Endothelial cell (in vitro differentiated cells): Measurements from ENCODE around the gene MPL. TPM values are rescaled to one million over a fixed set of nuclear protein-coding genes. Genes with fewer than 3 reads are reported as not detected.

Experiments used
- DNase-seq: peaks from one replicate; pipeline ENCODE4 v3.0.0; 2021; ENCODE audit warnings: low spot score
- H3K27ac Mint-ChIP-seq: one replicate; pipeline ENCODE4 v1.8.0; 2021; ENCODE audit warnings: mixed read lengths, inconsistent platforms; ENCODE audit not compliant: unreplicated experiment
- H3K27me3 Mint-ChIP-seq: one replicate; pipeline ENCODE4 v1.8.0; 2021; ENCODE audit warnings: mild to moderate bottlenecking, moderate library complexity, mixed read lengths, inconsistent platforms; ENCODE audit not compliant: unreplicated experiment
- H3K36me3 Mint-ChIP-seq: one replicate; pipeline ENCODE4 v1.8.0; 2021; ENCODE audit warnings: mild to moderate bottlenecking, low read depth, mixed read lengths, inconsistent platforms; ENCODE audit not compliant: unreplicated experiment
- H3K4me1 Mint-ChIP-seq: one replicate; pipeline ENCODE4 v1.8.0; 2021; ENCODE audit warnings: mild to moderate bottlenecking, mixed read lengths, inconsistent platforms; ENCODE audit not compliant: unreplicated experiment
- H3K4me3 Mint-ChIP-seq: one replicate; pipeline ENCODE4 v1.8.0; 2021; ENCODE audit warnings: mild to moderate bottlenecking, mixed read lengths, inconsistent platforms; ENCODE audit not compliant: unreplicated experiment
- H3K9me3 Mint-ChIP-seq: one replicate; pipeline ENCODE4 v1.8.0; 2021; ENCODE audit warnings: mixed read lengths, inconsistent platforms; ENCODE audit not compliant: unreplicated experiment
- total RNA-seq: library from RNA; stranded (reverse); fragmentation: NEBNext Ultra II Directional; extraction: Animal tissue kit (Norgen Biotek cat#: 25700); gene quantifications from one replicate; pipeline ENCODE4 v1.2.1, GENCODE V29; 2021; ENCODE audit not compliant: unreplicated experiment
- TF ChIP-seq, protein P1 (sequence below): fragments of 200-600 bp; sonication (generic); IDR thresholded peaks from one replicate; pipeline ENCODE4 v1.5.0; 2021; ENCODE audit warnings: antibody characterized with exemption; ENCODE audit not compliant: unreplicated experiment

MPL gene
- total RNA-seq, 1 donor from 2014 or later: 6.2 TPM

DNA sequence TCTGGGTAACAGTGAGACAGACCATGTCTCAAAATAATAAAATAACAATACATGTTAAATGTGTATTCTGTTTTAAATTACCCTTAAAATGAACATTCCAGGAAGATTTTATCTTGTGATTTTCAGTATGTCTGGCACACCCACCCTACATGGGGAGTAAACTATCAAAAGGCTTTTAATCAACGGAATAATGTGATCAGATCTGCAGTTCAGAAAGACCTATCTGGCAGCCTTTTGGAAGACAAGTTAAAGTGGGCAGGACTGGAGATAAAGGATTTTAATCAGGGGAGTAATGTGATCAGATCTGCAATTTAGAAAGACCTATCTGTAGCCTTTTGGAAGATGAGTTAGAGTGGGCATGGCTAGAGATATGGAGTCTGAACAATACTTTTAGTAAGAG is 41.9 kb downstream of the MPL start:
- TF ChIP-seq, protein P1, sequence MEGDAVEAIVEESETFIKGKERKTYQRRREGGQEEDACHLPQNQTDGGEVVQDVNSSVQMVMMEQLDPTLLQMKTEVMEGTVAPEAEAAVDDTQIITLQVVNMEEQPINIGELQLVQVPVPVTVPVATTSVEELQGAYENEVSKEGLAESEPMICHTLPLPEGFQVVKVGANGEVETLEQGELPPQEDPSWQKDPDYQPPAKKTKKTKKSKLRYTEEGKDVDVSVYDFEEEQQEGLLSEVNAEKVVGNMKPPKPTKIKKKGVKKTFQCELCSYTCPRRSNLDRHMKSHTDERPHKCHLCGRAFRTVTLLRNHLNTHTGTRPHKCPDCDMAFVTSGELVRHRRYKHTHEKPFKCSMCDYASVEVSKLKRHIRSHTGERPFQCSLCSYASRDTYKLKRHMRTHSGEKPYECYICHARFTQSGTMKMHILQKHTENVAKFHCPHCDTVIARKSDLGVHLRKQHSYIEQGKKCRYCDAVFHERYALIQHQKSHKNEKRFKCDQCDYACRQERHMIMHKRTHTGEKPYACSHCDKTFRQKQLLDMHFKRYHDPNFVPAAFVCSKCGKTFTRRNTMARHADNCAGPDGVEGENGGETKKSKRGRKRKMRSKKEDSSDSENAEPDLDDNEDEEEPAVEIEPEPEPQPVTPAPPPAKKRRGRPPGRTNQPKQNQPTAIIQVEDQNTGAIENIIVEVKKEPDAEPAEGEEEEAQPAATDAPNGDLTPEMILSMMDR: no peak
- H3K27ac Mint-ChIP-seq: no peak overlapping the region
- H3K36me3 Mint-ChIP-seq: peaks cover 15% of the 10 kb centered on the region

DNA sequence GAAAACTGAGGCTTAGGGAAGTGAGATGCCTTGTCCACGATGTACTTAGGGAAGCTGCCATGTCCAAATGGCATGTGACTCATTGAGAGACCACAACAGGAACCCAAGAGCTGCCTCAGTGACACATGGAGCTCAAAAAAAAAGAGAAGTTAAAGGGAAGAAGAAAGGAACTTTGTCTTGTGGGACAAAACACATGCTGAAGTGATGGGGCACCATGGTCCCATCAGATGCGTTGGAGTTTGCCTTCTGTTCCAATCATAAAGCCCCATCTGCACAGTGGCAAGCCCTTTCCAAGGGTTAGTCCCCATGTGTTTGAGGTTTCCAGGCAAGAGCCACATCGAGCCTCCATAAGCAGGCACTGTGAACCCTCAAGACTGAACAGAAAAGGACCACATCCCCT is 44.0 kb downstream of the MPL start:
- Mint-ChIP-seq H3K9me3 (no peaks in the 10 kb centered on the region), H3K36me3 (peaks cover 25% of the 10 kb centered on the region), H3K4me3 (peak overlapping the region; percentile 29), H3K27me3 (peaks cover 2% of the 10 kb centered on the region), H3K4me1 (no peaks in the 10 kb centered on the region), H3K27ac (no peak overlapping the region)
- DNase-seq: no peak
- TF ChIP-seq, protein P1: no peak

More for the DNA sequence above, 41.9 kb downstream of the MPL start:
- Mint-ChIP-seq H3K4me3 (no peak overlapping the region), H3K27me3 (peaks cover 2% of the 10 kb centered on the region), H3K9me3 (no peaks in the 10 kb centered on the region), H3K4me1 (peaks cover 4% of the 10 kb centered on the region)
- no peak for DNase-seq

DNA sequence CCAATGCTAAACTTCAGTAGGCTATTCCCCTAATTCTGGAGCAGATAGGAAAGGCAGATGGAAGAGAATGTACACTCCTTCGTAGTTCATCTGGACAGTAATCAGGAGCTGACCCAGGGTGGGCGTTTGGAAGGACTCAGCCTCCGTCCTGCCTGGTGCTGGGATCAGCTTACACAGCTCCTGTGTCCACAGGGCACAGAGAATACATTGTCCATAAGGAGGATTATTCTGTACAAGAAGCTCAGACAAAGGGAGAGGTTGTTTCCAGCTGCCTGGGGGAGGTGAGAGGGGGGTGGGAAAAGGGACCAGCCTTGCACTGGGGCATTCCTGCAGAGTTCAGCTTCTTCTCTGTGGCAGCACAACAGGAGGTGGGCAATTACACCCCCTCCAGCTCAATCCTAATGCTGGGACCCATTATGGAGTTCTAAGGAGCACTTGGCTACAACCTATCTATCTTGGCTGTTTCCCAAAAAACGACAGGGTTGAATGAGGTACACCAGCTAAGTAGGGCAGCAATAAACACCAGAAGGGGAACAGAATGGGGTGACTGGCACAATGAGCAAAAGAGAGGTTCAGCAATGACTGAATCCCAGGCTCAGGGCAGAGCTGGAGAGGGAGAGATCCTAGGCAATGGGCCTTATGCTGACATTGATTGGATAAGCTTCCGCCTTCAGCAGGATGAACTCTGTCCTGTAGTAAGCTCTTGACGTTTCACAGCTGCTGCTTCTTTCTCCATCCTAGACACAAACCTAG is 44.6 kb downstream of the MPL start:
- H3K27ac Mint-ChIP-seq: no peak overlapping the region
- TF ChIP-seq, protein P1: no peak
- no peak for DNase-seq
- no peaks in the 10 kb centered on the region for H3K9me3 Mint-ChIP-seq
- H3K4me1 Mint-ChIP-seq: no peaks in the 10 kb centered on the region
- H3K27me3 Mint-ChIP-seq: no peaks in the 10 kb centered on the region
- no peak overlapping the region for H3K4me3 Mint-ChIP-seq
- peaks cover 31% of the 10 kb centered on the region for H3K36me3 Mint-ChIP-seq

DNA sequence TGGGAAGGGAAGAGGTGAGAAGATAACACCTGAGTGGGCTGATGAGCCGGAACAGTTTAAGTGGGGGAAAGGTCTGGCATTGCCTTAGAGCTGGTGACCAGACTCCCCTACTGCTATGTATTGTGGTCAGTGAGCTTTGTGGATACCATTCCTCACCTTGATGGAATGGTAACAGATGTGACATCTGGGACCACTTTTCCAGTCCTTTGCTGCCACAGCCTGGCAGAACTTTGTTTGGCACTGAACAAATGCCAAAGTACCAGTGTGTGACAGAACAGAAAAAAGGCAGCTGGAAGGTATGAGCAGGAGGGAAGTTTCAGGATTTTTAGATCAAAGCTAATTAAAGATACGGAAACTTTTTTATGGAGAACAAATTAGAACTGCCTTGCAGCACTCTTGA is 45.8 kb downstream of the MPL start:
- Mint-ChIP-seq H3K36me3 (peaks cover 31% of the 10 kb centered on the region), H3K4me3 (peak overlapping the region; percentile 50), H3K27ac (no peak overlapping the region), H3K9me3 (no peaks in the 10 kb centered on the region), H3K27me3 (no peaks in the 10 kb centered on the region), H3K4me1 (peaks cover under 1% of the 10 kb centered on the region)
- TF ChIP-seq, protein P1: no peak
- DNase-seq: no peak

DNA sequence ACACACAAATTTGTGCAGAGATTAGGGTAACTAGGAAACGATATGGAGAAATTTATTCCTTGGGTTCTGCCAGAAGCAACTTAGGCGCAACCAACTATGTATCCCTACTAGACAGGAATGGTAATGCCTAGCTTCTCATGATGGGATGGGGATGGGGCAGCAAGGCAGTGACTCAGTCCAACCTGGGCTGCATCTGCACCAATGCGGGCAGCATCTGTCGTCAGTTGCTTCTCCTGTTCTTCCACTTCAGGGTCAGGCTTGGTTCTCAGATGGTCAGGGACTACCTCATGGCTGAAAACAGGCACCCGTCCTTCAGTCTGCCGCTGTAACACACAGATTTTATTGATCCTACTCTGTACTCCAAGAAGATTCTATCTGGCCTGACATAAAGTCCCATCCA is 49.1 kb downstream of the MPL start:
- Mint-ChIP-seq H3K4me3 (peak overlapping the region; percentile 13), H3K27ac (no peak overlapping the region), H3K27me3 (peaks cover 4% of the 10 kb centered on the region), H3K4me1 (peaks cover 18% of the 10 kb centered on the region), H3K9me3 (no peaks in the 10 kb centered on the region), H3K36me3 (peaks cover 30% of the 10 kb centered on the region)
- TF ChIP-seq, protein P1: no peak
- no peak for DNase-seq
